ENCODE results near the gene ZNF664.

ZNF664 gene

DNA sequence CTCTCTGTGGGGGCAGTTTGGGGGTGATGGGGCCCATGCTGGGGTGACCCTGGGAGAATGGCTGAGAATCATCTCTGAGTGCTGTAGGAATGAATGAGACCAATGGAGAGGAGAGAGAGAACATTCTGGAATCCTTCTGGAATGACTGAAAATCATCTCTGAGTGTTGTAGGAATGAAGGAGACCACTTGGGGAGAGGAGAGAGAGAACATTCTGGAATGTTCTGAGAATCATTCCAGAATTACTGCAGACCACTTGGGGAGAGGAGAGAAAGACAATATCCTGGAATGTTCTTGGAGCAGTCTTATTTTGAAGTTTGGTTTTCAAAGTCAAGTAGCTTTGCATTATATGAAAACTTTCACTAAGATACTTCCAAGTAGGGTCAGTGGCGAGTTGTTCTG is 64.3 kb downstream of the ZNF664 start:
- H3K4me1 ChIP-seq (ENCODE audit: low read length): no peaks in the 10 kb centered on the region
- H3K9ac ChIP-seq (ENCODE audit: low read length): no peak overlapping the region
- H3K4me2 ChIP-seq (ENCODE audit: low read length): no peak overlapping the region
- H4K20me1 ChIP-seq (ENCODE audit: insufficient read depth, low read length): no peaks in the 10 kb centered on the region
- no peaks in the 10 kb centered on the region for H3K9me3 ChIP-seq (ENCODE audit: insufficient read depth, low read length)
- no peaks in the 10 kb centered on the region for H3K27me3 ChIP-seq (ENCODE audit: low read depth, low read length)
- no peaks in the 10 kb centered on the region for H3K79me2 ChIP-seq (ENCODE audit: low read length)
- TF ChIP-seq, protein P1, sequence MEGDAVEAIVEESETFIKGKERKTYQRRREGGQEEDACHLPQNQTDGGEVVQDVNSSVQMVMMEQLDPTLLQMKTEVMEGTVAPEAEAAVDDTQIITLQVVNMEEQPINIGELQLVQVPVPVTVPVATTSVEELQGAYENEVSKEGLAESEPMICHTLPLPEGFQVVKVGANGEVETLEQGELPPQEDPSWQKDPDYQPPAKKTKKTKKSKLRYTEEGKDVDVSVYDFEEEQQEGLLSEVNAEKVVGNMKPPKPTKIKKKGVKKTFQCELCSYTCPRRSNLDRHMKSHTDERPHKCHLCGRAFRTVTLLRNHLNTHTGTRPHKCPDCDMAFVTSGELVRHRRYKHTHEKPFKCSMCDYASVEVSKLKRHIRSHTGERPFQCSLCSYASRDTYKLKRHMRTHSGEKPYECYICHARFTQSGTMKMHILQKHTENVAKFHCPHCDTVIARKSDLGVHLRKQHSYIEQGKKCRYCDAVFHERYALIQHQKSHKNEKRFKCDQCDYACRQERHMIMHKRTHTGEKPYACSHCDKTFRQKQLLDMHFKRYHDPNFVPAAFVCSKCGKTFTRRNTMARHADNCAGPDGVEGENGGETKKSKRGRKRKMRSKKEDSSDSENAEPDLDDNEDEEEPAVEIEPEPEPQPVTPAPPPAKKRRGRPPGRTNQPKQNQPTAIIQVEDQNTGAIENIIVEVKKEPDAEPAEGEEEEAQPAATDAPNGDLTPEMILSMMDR (IDR thresholded peaks at IDR 0.05; ENCODE audit: low read depth, low read length): no peak
- TF ChIP-seq EZH2phosphoT487 (IDR thresholded peaks at IDR 0.05; ENCODE audit: low read depth): no peak
- no peak overlapping the region for H3K27ac ChIP-seq (ENCODE audit: low read length)
- no peaks in the 10 kb centered on the region for H3K36me3 ChIP-seq (replicated peaks; ENCODE audit: low read depth, low read length)
- no peak overlapping the region for H3K4me3 ChIP-seq (ENCODE audit: low read length)
- no peak overlapping the region for H2AFZ ChIP-seq (ENCODE audit: low read depth, low read length)

DNA sequence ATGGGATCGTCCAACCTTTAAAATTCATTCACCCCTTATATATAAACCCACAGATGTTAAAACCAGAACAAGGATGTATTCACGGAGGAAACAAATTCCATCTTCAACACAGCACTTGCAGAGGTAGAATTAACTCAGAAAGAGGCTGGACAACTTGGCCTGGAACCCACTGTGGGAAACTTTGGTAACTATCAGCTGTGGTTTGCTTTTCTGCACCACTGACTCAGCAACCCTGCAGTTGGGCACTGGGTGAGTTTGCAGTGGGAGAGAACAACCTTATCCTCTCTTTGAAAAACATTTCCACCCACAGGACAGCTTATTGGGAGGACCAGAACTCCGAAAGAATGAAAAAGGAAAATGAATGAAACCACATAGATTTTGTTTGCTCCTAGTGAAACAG is 66.3 kb downstream of the ZNF664 start:
- no peaks in the 10 kb centered on the region for H4K20me1 ChIP-seq (ENCODE audit: insufficient read depth, low read length)
- no peaks in the 10 kb centered on the region for H3K36me3 ChIP-seq (replicated peaks; ENCODE audit: low read depth, low read length)
- H3K9ac ChIP-seq (ENCODE audit: low read length): no peak overlapping the region
- H3K4me2 ChIP-seq (ENCODE audit: low read length): no peak overlapping the region
- no peaks in the 10 kb centered on the region for H3K9me3 ChIP-seq (ENCODE audit: insufficient read depth, low read length)
- H3K4me1 ChIP-seq (ENCODE audit: low read length): no peaks in the 10 kb centered on the region
- no peak overlapping the region for H2AFZ ChIP-seq (ENCODE audit: low read depth, low read length)
- H3K79me2 ChIP-seq (ENCODE audit: low read length): no peaks in the 10 kb centered on the region
- H3K27me3 ChIP-seq (ENCODE audit: low read depth, low read length): no peaks in the 10 kb centered on the region
- TF ChIP-seq EZH2phosphoT487 (IDR thresholded peaks at IDR 0.05; ENCODE audit: low read depth): no peak
- TF ChIP-seq, protein P1 (IDR thresholded peaks at IDR 0.05; ENCODE audit: low read depth, low read length): no peak
- H3K27ac ChIP-seq (ENCODE audit: low read length): no peak overlapping the region
- no peak overlapping the region for H3K4me3 ChIP-seq (ENCODE audit: low read length)

DNA sequence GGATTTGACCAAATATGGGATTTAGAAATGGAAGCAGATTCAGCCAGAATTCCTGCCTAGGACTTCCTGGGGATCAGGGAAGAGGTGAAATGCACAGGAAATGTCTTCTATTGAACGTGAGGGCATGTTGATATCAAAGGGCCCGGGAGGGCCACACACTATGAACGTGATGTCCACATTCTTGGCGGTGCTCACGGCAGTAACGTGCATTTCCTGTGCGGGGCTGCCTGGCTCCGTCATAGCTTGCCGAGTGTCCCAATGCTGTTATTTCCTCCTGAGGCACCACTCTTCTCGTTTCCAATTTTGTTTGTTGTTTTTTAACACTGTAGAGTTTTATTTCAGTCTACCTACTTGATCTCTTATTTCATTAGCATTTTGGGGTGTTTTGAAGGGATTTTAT is 67.3 kb downstream of the ZNF664 start:
- H3K4me3 ChIP-seq (ENCODE audit: low read length): no peak overlapping the region
- H3K79me2 ChIP-seq (ENCODE audit: low read length): no peaks in the 10 kb centered on the region
- no peak overlapping the region for H2AFZ ChIP-seq (ENCODE audit: low read depth, low read length)
- no peak overlapping the region for H3K9ac ChIP-seq (ENCODE audit: low read length)
- no peaks in the 10 kb centered on the region for H3K27me3 ChIP-seq (ENCODE audit: low read depth, low read length)
- no peaks in the 10 kb centered on the region for H3K4me1 ChIP-seq (ENCODE audit: low read length)
- H4K20me1 ChIP-seq (ENCODE audit: insufficient read depth, low read length): no peaks in the 10 kb centered on the region
- H3K4me2 ChIP-seq (ENCODE audit: low read length): no peak overlapping the region
- H3K36me3 ChIP-seq (replicated peaks; ENCODE audit: low read depth, low read length): no peaks in the 10 kb centered on the region
- no peaks in the 10 kb centered on the region for H3K9me3 ChIP-seq (ENCODE audit: insufficient read depth, low read length)
- H3K27ac ChIP-seq (ENCODE audit: low read length): no peak overlapping the region
- TF ChIP-seq, protein P1 (IDR thresholded peaks at IDR 0.05; ENCODE audit: low read depth, low read length): no peak
- TF ChIP-seq EZH2phosphoT487 (IDR thresholded peaks at IDR 0.05; ENCODE audit: low read depth): no peak

DNA sequence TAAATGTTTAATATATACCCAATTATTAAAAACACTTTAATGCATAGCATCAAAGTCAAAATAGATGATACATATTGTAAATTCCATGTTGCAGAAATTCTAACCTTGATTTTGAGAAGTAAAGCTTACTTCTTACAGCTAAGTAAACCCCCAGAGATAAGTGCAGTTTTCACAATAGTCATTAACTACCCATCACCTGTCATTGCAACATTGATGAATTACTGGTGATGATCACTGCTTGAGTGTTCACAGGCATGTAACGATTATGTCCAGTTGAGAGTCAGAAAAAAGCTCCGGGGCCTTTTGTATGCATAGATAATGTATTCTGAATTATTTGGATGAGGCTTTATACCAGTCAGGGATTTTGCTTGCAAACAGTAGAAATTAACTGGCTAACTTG is 67.7 kb downstream of the ZNF664 start:
- Histone ChIP-seq H3K27me3 (ENCODE audit: low read depth, low read length) (no peaks in the 10 kb centered on the region), H4K20me1 (ENCODE audit: insufficient read depth, low read length) (no peaks in the 10 kb centered on the region), H3K9me3 (ENCODE audit: insufficient read depth, low read length) (no peaks in the 10 kb centered on the region), H3K4me1 (ENCODE audit: low read length) (no peaks in the 10 kb centered on the region), H3K4me3 (ENCODE audit: low read length) (no peak overlapping the region), H3K36me3 (replicated peaks; ENCODE audit: low read depth, low read length) (no peaks in the 10 kb centered on the region), H3K4me2 (ENCODE audit: low read length) (no peak overlapping the region), H3K79me2 (ENCODE audit: low read length) (no peaks in the 10 kb centered on the region), H3K27ac (ENCODE audit: low read length) (no peak overlapping the region), H3K9ac (ENCODE audit: low read length) (no peak overlapping the region), H2AFZ (ENCODE audit: low read depth, low read length) (no peak overlapping the region)
- TF ChIP-seq, protein P1 (IDR thresholded peaks at IDR 0.05; ENCODE audit: low read depth, low read length): no peak
